ENCODE data around the gene RPS19BP1.

- TF ChIP-seq, protein P1, sequence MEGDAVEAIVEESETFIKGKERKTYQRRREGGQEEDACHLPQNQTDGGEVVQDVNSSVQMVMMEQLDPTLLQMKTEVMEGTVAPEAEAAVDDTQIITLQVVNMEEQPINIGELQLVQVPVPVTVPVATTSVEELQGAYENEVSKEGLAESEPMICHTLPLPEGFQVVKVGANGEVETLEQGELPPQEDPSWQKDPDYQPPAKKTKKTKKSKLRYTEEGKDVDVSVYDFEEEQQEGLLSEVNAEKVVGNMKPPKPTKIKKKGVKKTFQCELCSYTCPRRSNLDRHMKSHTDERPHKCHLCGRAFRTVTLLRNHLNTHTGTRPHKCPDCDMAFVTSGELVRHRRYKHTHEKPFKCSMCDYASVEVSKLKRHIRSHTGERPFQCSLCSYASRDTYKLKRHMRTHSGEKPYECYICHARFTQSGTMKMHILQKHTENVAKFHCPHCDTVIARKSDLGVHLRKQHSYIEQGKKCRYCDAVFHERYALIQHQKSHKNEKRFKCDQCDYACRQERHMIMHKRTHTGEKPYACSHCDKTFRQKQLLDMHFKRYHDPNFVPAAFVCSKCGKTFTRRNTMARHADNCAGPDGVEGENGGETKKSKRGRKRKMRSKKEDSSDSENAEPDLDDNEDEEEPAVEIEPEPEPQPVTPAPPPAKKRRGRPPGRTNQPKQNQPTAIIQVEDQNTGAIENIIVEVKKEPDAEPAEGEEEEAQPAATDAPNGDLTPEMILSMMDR (IDR thresholded peaks at IDR 0.05; ENCODE audit: low read depth, low read length, poor library complexity, severe bottlenecking) = no peak
- no peak for TF ChIP-seq EZH2phosphoT487 (IDR thresholded peaks at IDR 0.05; ENCODE audit: borderline replicate concordance, low read length)
Measured at GRCh38 chr22:39562839-39563489, 30.4 kb upstream of the RPS19BP1 start.

Data from DOHH2 (cell line).